Hepatocyte (in vitro differentiated cells): ENCODE results near the gene BAZ2B.

Experiments used
- CTCF ChIP-seq: fragments of 200-600 bp; sonication (generic); IDR thresholded peaks from 2 replicates; pipeline ENCODE4 v1.5.1; 2016; ENCODE audit warnings: antibody characterized with exemption, mild to moderate bottlenecking; ENCODE audit not compliant: poor library complexity
- EZH2 ChIP-seq: fragments of 200-600 bp; sonication (generic); IDR thresholded peaks from 2 replicates; pipeline ENCODE4 v1.6.1; 2016; ENCODE audit warnings: antibody characterized with exemption, mild to moderate bottlenecking, borderline replicate concordance
- EZH2phosphoT487 ChIP-seq: fragments of 200-600 bp; sonication (generic); IDR thresholded peaks from one replicate; pipeline ENCODE4 v1.6.1; 2018; ENCODE audit warnings: antibody characterized with exemption, mild to moderate bottlenecking, low read depth, moderate library complexity; ENCODE audit not compliant: unreplicated experiment, severe bottlenecking

- TF ChIP-seq CTCF (no peak), EZH2 (no peak), EZH2phosphoT487 (no peak)
Observed at GRCh38 chr2:159647667-159648066, 31.3 kb upstream of the BAZ2B start.
